ENCODE results near the gene TMEM204. TPM values are rescaled to one million over a fixed set of nuclear protein-coding genes. Genes with fewer than 3 reads are reported as not detected.

TMEM204 gene
- total RNA-seq, 4 donors from 2014 or later = 39.5 to 75.0 (median 57.1) TPM

GRCh38 chr16:1564325-1564724 is 30.9 kb downstream of the TMEM204 start:
- Histone ChIP-seq H3K27me3 (no peaks in the 10 kb centered on the region), H3K36me3 (peaks cover 17 to 80% (median 52%) of the 10 kb centered on the region in 4 donors), H3K4me1 (peaks cover 0 to 9% (median 0%) of the 10 kb centered on the region in 4 donors), H3K4me3 (no peak overlapping the region), H3K9me3 (no peaks in the 10 kb centered on the region), H3K27ac (replicated peaks in 1 of 4) (no peak overlapping the region)
- TF ChIP-seq CTCF (IDR thresholded peaks at IDR 0.05) (peak in 1 of 3 experiments; percentile 20), EP300 (IDR thresholded peaks at IDR 0.05) (no peak), POLR2AphosphoS5 (IDR thresholded peaks at IDR 0.05) (no peak), POLR2A (IDR thresholded peaks at IDR 0.05; ENCODE audit: low read depth) (no peak)
- WGBS = 68% methylated on average over 7 of the region's 9 CpGs
- no peak for DNase-seq (ENCODE audit: extremely low spot score)
- intact Hi-C loops (cut with DNase I) = no loop called here

GRCh38 chr16:1565083-1565805 is 31.8 kb downstream of the TMEM204 start:
- H3K4me3 ChIP-seq = no peak overlapping the region
- peaks cover 17 to 78% (median 43%) of the 10 kb centered on the region in 4 donors for H3K36me3 ChIP-seq
- intact Hi-C loops (cut with DNase I) = loop anchor here (5.0 kb wide), 1 partner anchor 73 kb away; the partner anchor contains the start of gene TELO2
- 86% methylated on average over 16 of the region's 16 CpGs for WGBS
- H3K27ac ChIP-seq (replicated peaks in 1 of 4) = peak overlapping the region in 2 of 4 donors; percentile 41 to 44
- no peak for TF ChIP-seq EP300 (IDR thresholded peaks at IDR 0.05)
- TF ChIP-seq POLR2AphosphoS5 (IDR thresholded peaks at IDR 0.05) = no peak
- TF ChIP-seq POLR2A (IDR thresholded peaks at IDR 0.05; ENCODE audit: low read depth) = no peak
- H3K4me1 ChIP-seq = peaks cover 0 to 8% (median 0%) of the 10 kb centered on the region in 4 donors
- DNase-seq (ENCODE audit: extremely low spot score) = no peak
- no peaks in the 10 kb centered on the region for H3K27me3 ChIP-seq
- H3K9me3 ChIP-seq = no peaks in the 10 kb centered on the region

GRCh38 chr16:1567988-1568387 is 34.5 kb downstream of the TMEM204 start:
- Histone ChIP-seq H3K36me3 (peaks cover 7 to 78% (median 30%) of the 10 kb centered on the region in 4 donors), H3K9me3 (no peaks in the 10 kb centered on the region), H3K4me3 (no peak overlapping the region), H3K27me3 (no peaks in the 10 kb centered on the region), H3K4me1 (peaks cover 0 to 4% (median 0%) of the 10 kb centered on the region in 4 donors), H3K27ac (replicated peaks in 1 of 4) (no peak overlapping the region)
- TF ChIP-seq POLR2AphosphoS5 (IDR thresholded peaks at IDR 0.05) (no peak), POLR2A (IDR thresholded peaks at IDR 0.05; ENCODE audit: low read depth) (no peak), CTCF (IDR thresholded peaks at IDR 0.05) (no peak), EP300 (IDR thresholded peaks at IDR 0.05) (no peak)
- 90% methylated on average over 12 of the region's 13 CpGs for WGBS
- intact Hi-C loops (cut with DNase I) = loop anchor here (5.0 kb wide), 1 partner anchor 76 kb away; the partner anchor contains the start of gene TELO2
- no peak for DNase-seq (ENCODE audit: extremely low spot score)

GRCh38 chr16:1571012-1571671 is 37.7 kb downstream of the TMEM204 start:
- no peak for TF ChIP-seq EP300 (IDR thresholded peaks at IDR 0.05)
- H3K36me3 ChIP-seq = peaks cover 0 to 60% (median 22%) of the 10 kb centered on the region in 4 donors
- WGBS = 76% methylated on average over 7 of the region's 7 CpGs

GRCh38 chr16:1572673-1573072 is 39.2 kb downstream of the TMEM204 start:
- intact Hi-C loops (cut with DNase I) = no loop called here
- Histone ChIP-seq H3K9me3 (no peaks in the 10 kb centered on the region), H3K27ac (replicated peaks in 1 of 4) (no peak overlapping the region), H3K27me3 (no peaks in the 10 kb centered on the region), H3K4me1 (no peaks in the 10 kb centered on the region), H3K4me3 (no peak overlapping the region), H3K36me3 (peaks cover 0 to 70% (median 25%) of the 10 kb centered on the region in 4 donors)
- TF ChIP-seq POLR2AphosphoS5 (IDR thresholded peaks at IDR 0.05) (no peak), CTCF (IDR thresholded peaks at IDR 0.05) (no peak), POLR2A (IDR thresholded peaks at IDR 0.05; ENCODE audit: low read depth) (no peak), EP300 (IDR thresholded peaks at IDR 0.05) (no peak)
- DNase-seq (ENCODE audit: extremely low spot score) = no peak
- 92% methylated on average over 7 of the region's 7 CpGs for WGBS

More at GRCh38 chr16:1571012-1571671, 37.7 kb downstream of the TMEM204 start:
- Histone ChIP-seq H3K4me1 (no peaks in the 10 kb centered on the region), H3K4me3 (no peak overlapping the region), H3K27me3 (no peaks in the 10 kb centered on the region), H3K27ac (replicated peaks in 1 of 4) (no peak overlapping the region), H3K9me3 (no peaks in the 10 kb centered on the region)
- intact Hi-C loops (cut with DNase I) = no loop called here
- no peak for DNase-seq (ENCODE audit: extremely low spot score)
